CD4-positive, alpha-beta T cell treated with Interleukin-21 for 1 hour (primary cell): ENCODE data around the gene SLC29A3.

ENCODE experiments used
- DNase-seq: peaks from one replicate; pipeline ENCODE4 v3.0.0-alpha.2; 2020

SLC29A3 gene

DNA sequence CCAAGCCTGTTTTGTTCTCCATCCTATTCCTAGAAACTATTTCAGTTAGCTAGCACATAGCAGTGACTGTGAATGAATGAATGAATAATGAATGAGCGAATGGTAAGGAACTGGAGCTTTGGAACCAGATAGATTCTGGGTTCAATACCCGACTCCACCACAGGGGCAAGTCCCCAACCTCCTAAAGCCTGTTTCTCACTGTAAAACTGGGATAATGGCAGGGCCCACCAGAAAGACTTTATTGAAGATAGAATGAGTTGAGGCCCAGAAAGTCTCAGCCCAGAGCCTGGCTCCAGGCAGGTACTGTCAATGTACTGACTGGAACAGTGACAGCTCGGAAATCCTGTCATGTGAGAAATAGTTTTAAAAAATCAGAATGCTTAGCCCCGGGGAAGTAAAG is 76.6 kb downstream of the SLC29A3 start:
- DNase-seq: no peak

DNA sequence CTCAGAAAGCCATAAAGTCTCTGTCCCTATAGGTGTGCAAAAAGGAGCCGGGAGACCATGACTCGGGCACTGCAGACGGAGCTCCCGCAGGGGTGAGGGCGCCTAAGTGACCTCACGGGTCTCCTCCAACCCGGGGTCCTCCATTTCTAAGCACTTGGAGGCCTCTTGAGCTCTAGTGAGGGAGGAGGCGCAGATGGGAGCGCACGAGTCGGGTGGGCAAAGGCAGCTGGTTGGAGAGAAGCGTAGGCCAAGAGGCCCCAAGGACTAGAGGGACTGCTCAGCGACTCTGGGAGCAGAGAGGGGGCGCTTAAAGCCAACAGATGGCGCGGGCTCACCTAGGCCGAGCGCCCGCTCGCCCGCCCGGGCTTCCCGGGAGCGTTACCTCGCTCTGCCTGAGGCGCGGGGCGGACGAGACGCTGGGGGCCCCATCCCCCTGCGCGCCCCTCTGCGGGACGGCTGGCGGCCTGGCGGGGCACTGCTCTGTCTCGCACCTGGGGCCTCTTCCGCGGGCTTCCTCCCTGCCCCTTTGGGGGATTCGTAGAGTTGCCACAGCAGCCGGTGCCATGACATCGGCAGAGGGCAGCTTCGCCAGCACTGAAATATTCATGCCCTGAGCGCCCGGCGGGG is 77.1 kb downstream of the SLC29A3 start:
- peak; percentile 28 for DNase-seq

- DNase-seq: no peak
Measured at GRCh38 chr10:71396711-71397295, 77.7 kb downstream of the SLC29A3 start, which contains the start of gene CDH23. CDH23 (plus strand) TSS chr10:71396920; CDS start chr10:71439832, 42,912 bp downstream.

GRCh38 chr10:71397296-71398212 is 78.5 kb downstream of the SLC29A3 start:
- no peak for DNase-seq

- no peak for DNase-seq
Measured at GRCh38 chr10:71398976-71399375, 79.9 kb downstream of the SLC29A3 start.

DNA sequence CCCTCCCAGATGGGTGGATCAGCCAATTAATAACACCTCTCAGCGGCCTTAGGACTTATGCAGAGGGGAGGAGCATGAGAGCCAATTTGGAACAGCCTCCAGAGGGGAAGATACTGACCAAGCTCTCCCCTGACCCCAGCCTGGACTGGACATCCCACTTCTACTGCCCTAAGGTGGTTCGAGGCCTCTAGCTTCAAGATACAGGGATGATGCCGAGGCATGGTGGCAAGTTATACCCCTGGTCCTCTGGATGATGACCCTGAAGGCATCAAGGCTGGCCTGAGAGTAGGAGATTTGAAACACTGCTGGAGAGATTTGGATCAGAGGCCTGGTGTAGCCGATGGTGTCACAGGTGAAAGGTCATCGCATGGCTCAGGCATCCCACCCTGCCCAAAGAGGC is 80.9 kb downstream of the SLC29A3 start:
- DNase-seq: no peak

- no peak for DNase-seq
Measured at GRCh38 chr10:71401056-71401455, 82.0 kb downstream of the SLC29A3 start.

DNA sequence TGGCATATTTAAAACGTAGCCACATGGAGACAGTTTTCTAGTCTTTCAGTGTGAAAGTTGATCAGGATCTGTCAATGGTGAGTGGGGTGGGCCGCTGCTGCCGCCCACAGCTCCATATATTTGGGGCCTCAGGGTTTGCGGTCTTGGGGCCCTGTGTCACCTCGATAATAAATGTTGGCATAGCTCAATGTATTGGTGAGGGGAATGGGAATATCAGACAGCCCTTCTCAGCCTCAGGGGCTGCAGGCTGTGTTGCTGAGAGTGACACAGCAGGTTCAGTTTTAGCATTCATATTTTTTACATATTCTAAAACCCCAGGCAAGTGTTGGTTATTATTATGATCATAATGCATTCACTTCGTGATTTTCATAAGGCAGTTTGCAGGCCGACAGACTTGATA is 82.9 kb downstream of the SLC29A3 start:
- DNase-seq: no peak

- no peak for DNase-seq
Measured at GRCh38 chr10:71404503-71405295, 85.6 kb downstream of the SLC29A3 start.

DNA sequence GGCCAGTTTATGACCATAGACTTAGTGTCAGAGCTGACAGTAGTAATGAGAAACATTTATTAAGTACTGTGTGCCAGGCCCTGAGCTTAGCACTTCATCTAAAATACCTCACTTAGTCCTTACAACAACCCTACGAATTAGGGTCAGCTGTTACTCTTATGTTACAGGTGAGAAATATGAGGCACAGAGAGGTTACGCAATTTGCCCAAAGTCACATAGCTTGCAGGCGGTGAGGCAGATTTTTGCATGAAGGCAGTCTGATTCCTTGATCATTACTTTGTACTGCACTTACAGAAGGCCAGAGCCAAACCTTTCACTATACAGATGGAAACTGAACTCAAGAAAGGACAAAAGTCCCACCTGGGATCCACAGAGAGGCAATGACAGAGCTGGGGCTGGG is 87.8 kb downstream of the SLC29A3 start:
- DNase-seq: no peak

- DNase-seq: no peak
Measured at GRCh38 chr10:71408436-71409225, 89.6 kb downstream of the SLC29A3 start.

DNA sequence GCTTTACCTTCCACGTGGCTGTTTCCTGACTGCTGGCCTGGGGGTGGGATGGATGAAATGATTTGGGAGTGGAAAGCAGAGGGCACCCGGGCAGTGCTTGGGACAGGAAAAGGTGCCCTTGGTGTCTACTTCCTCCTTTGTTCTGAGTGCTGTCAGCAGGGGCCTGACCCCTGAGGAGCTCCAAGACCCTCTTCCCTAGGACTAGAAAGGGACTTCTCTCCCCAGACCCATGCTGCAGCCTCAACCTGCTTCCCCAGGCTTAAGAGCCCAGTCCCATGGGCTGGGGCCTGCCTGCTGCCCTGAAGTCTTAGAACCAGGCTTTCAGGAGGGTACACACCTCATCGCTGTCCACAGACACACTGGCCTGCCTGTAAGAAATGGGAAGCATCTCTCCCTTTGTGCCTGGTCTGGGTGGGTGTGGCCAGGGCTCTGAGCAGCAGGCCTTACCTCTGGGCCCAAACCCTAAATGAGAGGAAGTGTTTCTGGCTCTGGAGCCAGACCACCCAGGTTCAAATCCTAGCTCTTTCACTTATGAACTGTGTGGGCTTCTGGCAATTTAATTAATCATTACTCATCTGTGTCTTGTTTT is 90.6 kb downstream of the SLC29A3 start:
- no peak for DNase-seq
